Fibroblast of skin of right quadriceps (primary cell): ENCODE data around the gene ANGPTL2.
A peak's percentile ranks its signal among the peaks of the same experiment; 100 is the strongest.
"Not testable (repeated sequence)": the region's sequence is repeated elsewhere in the genome, so short reads cannot be mapped to it uniquely, and the experiment has no call there.

Experiments used
- DNase-seq: peaks from one replicate; pipeline ENCODE4 v3.0.0-alpha.2; 2013

The ANGPTL2 gene, protein sequence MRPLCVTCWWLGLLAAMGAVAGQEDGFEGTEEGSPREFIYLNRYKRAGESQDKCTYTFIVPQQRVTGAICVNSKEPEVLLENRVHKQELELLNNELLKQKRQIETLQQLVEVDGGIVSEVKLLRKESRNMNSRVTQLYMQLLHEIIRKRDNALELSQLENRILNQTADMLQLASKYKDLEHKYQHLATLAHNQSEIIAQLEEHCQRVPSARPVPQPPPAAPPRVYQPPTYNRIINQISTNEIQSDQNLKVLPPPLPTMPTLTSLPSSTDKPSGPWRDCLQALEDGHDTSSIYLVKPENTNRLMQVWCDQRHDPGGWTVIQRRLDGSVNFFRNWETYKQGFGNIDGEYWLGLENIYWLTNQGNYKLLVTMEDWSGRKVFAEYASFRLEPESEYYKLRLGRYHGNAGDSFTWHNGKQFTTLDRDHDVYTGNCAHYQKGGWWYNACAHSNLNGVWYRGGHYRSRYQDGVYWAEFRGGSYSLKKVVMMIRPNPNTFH

DNA sequence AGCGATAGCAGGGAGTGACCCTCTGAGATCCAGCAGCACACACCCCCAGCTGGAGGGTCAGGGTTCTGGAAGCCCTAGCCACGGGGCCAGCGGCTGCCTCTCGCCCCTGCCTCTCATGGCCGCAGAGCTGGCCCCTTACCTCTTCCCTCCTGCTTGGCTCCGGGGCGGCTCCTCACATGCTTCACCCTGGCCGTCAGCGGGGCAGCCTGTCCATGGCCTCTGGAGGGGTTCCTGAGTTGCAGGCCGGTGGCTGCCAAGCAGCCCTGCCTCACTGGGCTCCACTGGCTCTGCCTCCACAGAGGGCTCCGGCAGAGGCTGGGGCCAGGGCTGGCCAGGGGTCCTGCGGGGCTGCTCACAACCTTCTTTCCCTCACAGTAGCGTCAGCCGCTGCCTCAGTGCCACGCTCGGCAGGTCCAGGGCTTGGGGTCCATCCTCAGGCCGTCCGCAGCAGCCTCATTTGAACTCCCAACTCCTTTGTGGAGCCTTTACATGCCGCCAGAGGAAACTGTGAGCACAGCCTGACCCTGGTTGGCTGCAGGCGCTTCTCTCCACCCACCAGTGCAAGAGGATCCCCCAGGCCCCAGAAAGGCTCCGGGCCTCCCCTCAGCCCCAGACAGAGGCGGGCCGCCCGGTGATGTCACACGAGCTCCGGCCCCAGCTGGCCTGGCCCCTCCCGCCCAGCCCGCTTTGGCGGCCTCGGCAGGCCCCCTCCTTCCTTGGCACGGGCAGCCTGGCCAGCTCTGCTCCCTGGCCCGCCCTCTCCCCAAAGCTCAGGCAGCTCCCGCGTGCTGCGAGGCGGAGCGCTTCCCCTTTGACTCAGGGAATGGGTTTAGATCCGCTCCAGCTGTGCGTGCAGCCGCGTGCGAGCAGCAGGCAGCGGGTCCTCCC is at the start of gene ANGPTL2:
Gene ANGPTL2 (minus strand): TSS at position 460 of the 888 bp plus-strand sequence. CDS start 13,904 bp downstream, outside the sequence.
- DNase-seq = peak; percentile 91

DNA sequence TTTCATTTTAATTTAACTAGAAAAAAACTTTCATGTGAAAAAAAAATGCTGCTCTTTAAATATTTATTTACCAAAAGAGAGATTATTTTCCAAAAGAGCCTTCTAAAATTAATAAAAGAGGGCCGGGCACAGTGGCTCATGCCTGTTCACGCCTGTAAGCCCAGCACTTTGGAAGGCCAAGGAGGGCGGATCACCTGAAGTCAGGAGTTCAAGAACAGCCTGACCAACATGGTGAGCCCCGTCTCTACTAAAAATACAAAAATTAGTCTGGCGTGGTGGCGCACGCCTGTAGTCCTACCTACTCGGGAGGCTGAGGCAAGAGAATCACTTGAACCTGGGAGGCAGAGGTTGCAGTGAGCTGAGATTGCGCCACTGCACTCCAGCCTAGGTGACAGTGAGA is 48.9 kb upstream of the ANGPTL2 start:
- not testable (repeated sequence) for DNase-seq

- DNase-seq = no peak
Measured at GRCh38 chr9:127170652-127171051, 48.2 kb upstream of the ANGPTL2 start.

- DNase-seq = no peak
Measured at GRCh38 chr9:127170103-127170502, 47.7 kb upstream of the ANGPTL2 start.

- DNase-seq = no peak
Measured at GRCh38 chr9:127169575-127169883, 47.1 kb upstream of the ANGPTL2 start.

DNA sequence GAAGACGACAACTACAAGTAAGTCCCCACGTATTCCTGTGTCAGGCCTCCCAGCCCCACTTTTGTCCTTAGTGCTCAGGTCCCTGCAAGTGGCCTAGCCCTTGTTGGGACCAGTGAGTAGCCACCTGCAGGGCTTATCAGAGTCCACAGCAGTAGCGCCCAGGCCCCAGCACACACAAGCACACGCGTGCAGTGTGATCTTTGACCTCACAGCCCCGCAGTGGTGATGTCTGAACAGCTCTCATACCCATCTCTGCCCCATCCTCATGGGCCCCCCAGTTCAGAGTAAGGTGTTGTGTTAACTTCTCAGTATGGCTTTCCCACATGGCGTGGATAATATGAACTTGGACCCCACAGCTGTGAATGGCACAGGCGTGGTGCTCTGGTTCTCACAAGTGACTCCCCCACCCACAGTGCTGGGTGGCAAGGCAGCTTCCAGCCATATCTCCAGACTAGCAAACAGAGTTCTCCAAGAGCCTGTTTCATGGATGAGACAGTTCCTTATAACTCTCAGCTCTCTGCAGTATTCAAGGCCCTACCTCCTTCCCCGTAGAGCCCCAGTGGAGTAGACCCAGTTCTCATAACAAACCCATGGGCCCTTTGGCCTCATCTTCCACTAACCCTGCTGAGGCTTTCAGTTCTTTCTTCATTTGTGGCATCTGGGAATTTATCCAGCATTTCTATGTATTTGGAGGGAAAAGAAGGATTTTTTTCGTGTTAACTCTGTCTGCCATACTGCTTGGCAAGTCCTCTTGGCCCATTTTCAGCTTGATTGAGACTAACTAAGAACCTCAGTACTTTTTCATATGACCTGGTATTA is 46.5 kb upstream of the ANGPTL2 start:
- no peak for DNase-seq

DNA sequence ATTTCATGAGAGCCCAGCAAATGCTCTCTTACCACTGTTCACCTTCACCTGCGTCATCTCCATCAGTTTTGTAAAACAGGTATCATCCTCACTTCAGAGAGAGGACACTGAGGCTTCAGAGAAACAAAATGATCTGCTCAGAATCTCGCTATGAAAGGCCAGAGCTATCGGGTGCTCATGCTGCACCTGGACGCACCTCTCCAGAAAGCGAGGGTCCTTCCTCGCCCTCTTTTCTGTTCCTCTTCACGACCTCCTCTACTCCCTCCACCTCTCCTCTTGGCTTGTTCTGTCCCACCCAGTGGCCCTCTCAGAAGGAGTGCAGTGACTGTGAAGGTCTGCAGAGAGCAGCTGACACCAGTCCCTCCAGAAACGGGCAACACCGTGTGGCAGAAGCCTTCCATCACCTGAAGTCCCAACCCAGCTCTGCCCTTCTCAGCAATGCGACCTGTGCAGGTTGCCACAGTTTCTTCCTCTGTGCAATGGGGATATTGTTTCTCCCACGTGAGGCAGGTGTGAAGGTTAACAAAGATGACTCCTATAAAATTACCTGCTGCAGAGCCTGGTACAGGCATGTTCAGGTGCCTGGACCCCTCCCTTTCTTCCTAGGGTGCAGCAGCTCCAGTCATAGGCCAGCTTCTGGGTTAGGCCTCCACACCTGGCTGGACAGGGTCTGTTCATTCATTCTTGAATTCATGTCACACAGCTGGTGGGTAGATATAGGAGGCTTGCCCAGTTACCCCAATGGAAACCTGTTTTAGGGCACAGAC is 45.3 kb upstream of the ANGPTL2 start:
- DNase-seq = no peak

DNA sequence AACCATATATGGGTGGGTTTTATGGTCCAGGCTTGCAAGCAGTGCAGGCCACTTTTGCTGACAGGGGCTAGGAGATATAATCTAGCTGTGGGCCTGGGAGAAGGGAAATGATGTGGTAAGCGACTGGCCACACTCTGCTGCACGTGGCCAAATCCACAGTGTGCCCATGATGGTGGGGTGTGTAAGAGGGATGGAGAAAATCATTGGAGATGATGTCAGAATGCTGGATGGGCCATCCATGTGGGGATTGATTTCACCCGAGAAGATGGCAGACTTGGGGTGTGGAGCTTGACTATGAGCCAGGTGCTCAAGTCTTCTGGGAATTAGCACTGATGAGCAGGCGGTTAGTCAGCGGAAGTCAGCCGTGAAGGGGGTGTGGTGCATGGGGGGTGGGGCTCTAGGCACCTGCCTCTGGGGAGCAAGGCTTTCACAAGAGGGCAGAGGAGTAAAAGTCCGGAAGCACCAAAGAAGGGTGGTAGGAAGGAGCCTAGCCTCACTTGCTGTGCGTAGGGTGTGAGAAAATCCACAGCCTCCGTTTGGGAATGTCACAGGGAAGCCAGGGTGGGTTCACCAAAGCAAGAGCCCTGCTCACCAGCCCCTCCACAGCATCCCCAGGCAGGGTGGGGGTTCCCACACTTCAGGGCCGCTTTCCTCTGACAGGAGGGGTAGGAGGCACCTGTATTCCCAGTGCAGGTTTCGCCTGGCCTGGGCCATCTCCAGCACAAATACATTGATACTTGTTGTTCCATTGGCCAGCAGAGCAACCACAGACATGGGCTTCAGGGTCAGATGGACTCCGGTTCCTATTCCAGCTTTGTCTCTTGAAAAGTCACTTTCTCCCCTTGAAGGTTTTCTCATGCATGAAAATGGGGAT is 44.5 kb upstream of the ANGPTL2 start:
- DNase-seq = peak; percentile 33

GRCh38 chr9:127166111-127166510 is 43.7 kb upstream of the ANGPTL2 start:
- DNase-seq = no peak

DNA sequence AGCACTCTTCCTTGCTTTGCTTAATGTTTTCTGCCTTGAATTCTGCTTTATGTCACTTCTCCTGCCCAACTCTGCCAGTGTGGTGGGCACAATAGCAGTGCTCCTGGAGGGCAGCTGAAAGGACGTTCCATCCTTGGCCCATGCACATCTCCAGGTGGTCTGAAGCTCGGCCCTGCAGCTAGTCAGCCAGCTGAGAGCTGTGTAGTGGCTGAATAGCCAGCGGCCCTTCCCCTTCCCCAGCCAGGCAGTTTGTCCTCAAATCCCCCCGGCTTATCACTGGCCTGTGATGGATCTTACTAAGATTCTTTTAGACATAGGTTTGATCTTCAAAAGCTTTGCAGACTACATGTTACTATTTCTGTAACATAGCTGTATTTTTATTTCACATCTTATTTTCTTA is 42.7 kb upstream of the ANGPTL2 start:
- no peak for DNase-seq

GRCh38 chr9:127163409-127163808 is 41.0 kb upstream of the ANGPTL2 start:
- DNase-seq = peak; percentile 81

GRCh38 chr9:127162864-127163365 is 40.5 kb upstream of the ANGPTL2 start:
- no peak for DNase-seq

- DNase-seq = no peak
Measured at GRCh38 chr9:127162046-127162863, 39.8 kb upstream of the ANGPTL2 start.

DNA sequence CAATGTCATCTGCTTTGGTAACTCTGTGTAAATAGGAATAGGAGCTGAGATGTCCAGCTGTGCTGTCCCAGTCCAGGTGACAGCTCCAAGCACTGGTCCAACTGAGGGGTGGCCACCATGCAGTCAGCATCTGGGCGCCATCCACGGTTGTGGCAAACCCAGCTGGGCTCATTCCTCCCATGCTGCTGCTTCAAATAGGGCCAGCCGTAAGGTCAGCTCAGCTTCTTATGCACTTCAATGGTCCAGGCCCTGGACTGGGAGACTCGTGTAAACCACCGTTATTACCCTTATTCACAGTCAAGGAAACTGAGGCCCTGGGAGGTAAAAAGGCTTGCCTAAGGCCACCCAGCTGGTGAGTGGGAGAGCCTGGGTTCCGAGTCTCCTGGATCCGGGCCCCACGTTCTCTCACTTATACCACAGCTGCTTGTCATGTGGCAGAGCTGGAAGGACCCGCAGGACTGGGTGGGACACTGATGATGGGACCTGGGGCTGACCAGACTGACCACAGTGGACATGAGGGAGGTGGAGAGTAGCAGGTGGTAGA is 38.7 kb upstream of the ANGPTL2 start:
- no peak for DNase-seq

DNA sequence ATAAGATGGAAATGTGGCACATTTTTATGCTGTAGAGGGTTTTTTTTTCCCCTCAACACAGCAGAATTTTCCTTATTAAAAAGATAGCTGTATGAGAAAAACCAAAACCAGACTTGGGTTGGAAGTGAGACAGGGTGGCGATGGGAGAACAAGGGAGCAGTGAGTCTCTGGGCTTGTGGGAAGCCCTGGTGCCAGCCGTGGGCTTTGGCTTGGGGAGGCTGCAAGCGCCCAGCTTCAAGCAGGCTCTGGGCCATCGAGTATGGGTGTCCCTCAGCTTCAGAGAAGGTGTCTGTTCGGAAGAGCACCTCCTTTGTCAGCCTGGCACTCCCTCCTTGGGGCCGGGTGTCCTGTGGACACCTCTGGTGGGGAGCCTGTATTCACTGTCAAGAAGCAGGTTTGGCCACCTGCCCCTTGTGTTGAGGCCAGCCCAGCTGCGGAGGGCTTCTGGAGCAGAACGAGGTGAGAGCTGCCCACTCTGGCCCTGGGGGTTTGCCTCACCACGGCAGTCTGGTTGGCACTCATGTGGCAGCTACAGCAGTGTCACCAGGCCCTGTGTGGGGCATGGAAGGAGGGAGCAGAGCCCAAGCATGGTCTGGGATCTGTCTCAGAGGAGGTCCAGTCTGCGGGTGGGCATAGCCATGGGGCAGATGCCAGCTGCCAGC is 37.6 kb upstream of the ANGPTL2 start:
- DNase-seq = no peak

DNA sequence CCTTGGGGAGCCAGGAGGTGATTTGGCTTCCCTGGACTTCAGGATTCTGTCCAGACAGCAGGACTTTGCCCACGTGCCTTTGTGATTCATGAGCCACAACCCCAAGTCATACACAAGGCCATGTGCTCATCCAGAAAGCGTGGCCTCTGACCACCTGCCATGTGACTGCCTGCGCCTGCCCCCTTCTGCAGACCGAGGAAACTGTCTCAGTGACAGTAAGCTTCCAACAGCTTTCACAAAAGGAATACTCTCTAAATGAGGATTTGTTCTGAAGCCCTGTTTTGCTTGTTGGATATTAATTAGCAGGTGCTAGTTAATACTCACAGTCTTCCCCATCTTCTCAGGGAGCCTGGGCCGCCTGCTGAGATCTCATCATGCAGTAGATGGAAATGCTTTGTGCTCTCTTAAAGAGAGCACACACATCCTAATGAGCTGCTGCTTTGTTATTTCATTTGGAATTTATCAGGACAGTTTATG is 36.9 kb upstream of the ANGPTL2 start:
- peak; percentile 57 for DNase-seq

DNA sequence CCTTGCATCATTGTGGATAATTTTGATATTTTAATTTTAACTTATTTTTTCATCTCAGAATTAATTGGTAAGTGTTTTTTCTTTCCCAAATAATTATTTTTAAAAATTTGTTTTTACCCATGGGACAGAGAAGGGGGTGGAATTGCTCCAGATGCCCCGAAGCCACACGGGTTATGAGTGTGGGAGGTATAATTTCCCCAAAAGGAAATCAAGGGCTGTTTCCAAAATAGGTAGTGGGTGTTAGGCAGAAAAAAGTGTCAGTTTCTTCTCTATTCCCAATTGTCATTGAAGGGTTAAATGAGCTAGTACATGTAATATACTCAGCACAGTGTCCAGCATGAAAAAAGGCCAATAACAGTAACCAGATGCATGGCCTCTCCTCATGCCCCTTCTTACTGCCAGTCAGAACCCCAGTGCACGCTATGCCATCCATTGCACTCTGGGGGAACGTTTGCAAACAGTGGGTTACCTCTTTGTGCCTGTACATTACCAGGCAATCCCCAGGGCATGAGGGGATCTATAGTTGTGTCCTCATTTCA is 36.4 kb upstream of the ANGPTL2 start:
- no peak for DNase-seq

- no peak for DNase-seq
Measured at GRCh38 chr9:127155314-127155960, 33.0 kb upstream of the ANGPTL2 start.
